ENCODE data around the gene ABCA9.

ABCA9 gene

GRCh38 chr17:69060822-69061221 lies at the start of gene ABCA9:
TSS of gene ABCA9 (minus strand) at chr17:69060927. CDS start at chr17:69051126, 9,801 bp downstream.
- TF ChIP-seq GATA2 (IDR thresholded peaks at IDR 0.05; ENCODE audit: low read depth, low read length), result no peak
- no peak for TF ChIP-seq GATA3 (IDR thresholded peaks at IDR 0.05; ENCODE audit: low read depth, low read length)

- no peak for TF ChIP-seq GATA2 (IDR thresholded peaks at IDR 0.05; ENCODE audit: low read depth, low read length)
- TF ChIP-seq GATA3 (IDR thresholded peaks at IDR 0.05; ENCODE audit: low read depth, low read length), result no peak
Observed at GRCh38 chr17:69105907-69106730, 45.4 kb upstream of the ABCA9 start.

GRCh38 chr17:69103557-69104233 lies 43.0 kb upstream of the ABCA9 start:
- TF ChIP-seq GATA2 (IDR thresholded peaks at IDR 0.05; ENCODE audit: low read depth, low read length), result no peak
- no peak for TF ChIP-seq GATA3 (IDR thresholded peaks at IDR 0.05; ENCODE audit: low read depth, low read length)

- no peak for TF ChIP-seq GATA3 (IDR thresholded peaks at IDR 0.05; ENCODE audit: low read depth, low read length)
- no peak for TF ChIP-seq GATA2 (IDR thresholded peaks at IDR 0.05; ENCODE audit: low read depth, low read length)
Observed at GRCh38 chr17:69098625-69099024, 37.9 kb upstream of the ABCA9 start.

GRCh38 chr17:69096541-69096940 lies 35.8 kb upstream of the ABCA9 start:
- TF ChIP-seq GATA3 (IDR thresholded peaks at IDR 0.05; ENCODE audit: low read depth, low read length), result no peak
- no peak for TF ChIP-seq GATA2 (IDR thresholded peaks at IDR 0.05; ENCODE audit: low read depth, low read length)

- no peak for TF ChIP-seq GATA3 (IDR thresholded peaks at IDR 0.05; ENCODE audit: low read depth, low read length)
- TF ChIP-seq GATA2 (IDR thresholded peaks at IDR 0.05; ENCODE audit: low read depth, low read length), result no peak
Observed at GRCh38 chr17:69093995-69094394, 33.3 kb upstream of the ABCA9 start.

GRCh38 chr17:69093279-69093789 lies 32.6 kb upstream of the ABCA9 start:
- TF ChIP-seq GATA3 (IDR thresholded peaks at IDR 0.05; ENCODE audit: low read depth, low read length) (no peak), GATA2 (IDR thresholded peaks at IDR 0.05; ENCODE audit: low read depth, low read length) (no peak)

GRCh38 chr17:69090365-69090764 lies 29.6 kb upstream of the ABCA9 start:
- TF ChIP-seq GATA3 (IDR thresholded peaks at IDR 0.05; ENCODE audit: low read depth, low read length) (no peak), GATA2 (IDR thresholded peaks at IDR 0.05; ENCODE audit: low read depth, low read length) (no peak)

- no peak for TF ChIP-seq GATA3 (IDR thresholded peaks at IDR 0.05; ENCODE audit: low read depth, low read length)
- no peak for TF ChIP-seq GATA2 (IDR thresholded peaks at IDR 0.05; ENCODE audit: low read depth, low read length)
Observed at GRCh38 chr17:69088643-69089200, 28.0 kb upstream of the ABCA9 start.

- TF ChIP-seq GATA3 (IDR thresholded peaks at IDR 0.05; ENCODE audit: low read depth, low read length) (no peak), GATA2 (IDR thresholded peaks at IDR 0.05; ENCODE audit: low read depth, low read length) (no peak)
Observed at GRCh38 chr17:69086641-69087040, 25.9 kb upstream of the ABCA9 start.

- TF ChIP-seq GATA3 (IDR thresholded peaks at IDR 0.05; ENCODE audit: low read depth, low read length), result no peak
- no peak for TF ChIP-seq GATA2 (IDR thresholded peaks at IDR 0.05; ENCODE audit: low read depth, low read length)
Observed at GRCh38 chr17:69084911-69085310, 24.2 kb upstream of the ABCA9 start.

GRCh38 chr17:69082696-69083095 lies 22.0 kb upstream of the ABCA9 start:
- TF ChIP-seq GATA2 (IDR thresholded peaks at IDR 0.05; ENCODE audit: low read depth, low read length) (no peak), GATA3 (IDR thresholded peaks at IDR 0.05; ENCODE audit: low read depth, low read length) (no peak)

- TF ChIP-seq GATA3 (IDR thresholded peaks at IDR 0.05; ENCODE audit: low read depth, low read length) (no peak), GATA2 (IDR thresholded peaks at IDR 0.05; ENCODE audit: low read depth, low read length) (no peak)
Observed at GRCh38 chr17:69078864-69079263, 18.1 kb upstream of the ABCA9 start.

GRCh38 chr17:69075823-69076222 lies 15.1 kb upstream of the ABCA9 start:
- TF ChIP-seq GATA3 (IDR thresholded peaks at IDR 0.05; ENCODE audit: low read depth, low read length) (no peak), GATA2 (IDR thresholded peaks at IDR 0.05; ENCODE audit: low read depth, low read length) (no peak)

Data from SH-SY5Y (cell line).